GM12874 (cell line): ENCODE results near the gene PNLIPRP2.

ENCODE experiments used
- TF ChIP-seq, protein P1 (sequence below): IDR thresholded peaks from 2 replicates; pipeline ENCODE4 v1.5.1; 2011; ENCODE audit warnings: low read depth, mild to moderate bottlenecking, control low read depth, low read length, moderate library complexity; ENCODE audit not compliant: insufficient read depth

Gene PNLIPRP2

DNA sequence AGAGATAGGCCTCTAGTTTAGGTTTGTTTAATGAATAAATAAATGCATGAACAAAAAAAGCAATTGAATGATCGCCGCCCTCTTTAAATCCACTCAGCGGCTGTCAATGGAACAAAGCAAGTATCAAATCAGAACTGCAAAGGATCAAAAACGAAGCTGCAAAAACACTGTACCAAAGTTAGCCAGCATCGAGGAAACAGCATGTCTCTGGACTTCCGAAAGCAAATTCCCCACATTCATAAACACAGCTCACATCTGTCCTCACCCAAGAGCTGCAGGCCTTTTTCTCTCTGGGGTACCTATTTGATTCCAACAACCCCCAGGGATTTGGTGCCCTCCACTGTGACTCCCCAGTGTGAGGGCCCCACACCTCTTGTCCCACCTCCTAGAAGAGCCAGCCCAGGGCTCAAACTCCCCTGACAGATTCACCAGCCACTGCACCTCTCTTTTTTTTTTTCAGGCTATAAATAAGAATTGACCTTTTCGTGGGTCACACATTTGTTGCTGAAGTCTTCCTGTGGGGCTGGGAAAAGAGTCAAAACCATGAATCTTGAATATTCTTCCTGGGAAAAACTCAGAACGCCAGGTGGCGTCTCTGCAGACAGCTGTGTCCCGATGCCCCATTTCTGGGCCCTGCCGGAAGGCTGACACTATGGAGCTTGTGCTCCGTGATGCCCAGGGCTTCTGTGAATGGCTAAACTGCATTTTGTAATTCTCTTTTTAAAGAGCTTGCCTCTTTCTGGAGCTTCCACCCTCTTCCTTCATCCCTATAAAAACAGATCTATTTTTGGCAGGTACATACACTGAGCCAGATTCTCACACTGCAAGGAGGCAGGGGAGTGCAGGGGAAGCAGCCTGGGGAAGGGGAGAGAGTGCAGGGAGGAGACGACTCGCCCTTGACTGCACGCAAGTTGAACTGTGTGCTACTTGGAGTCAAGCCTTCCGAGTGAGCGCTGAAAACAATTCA is 69.9 kb downstream of the PNLIPRP2 start:
- TF ChIP-seq, protein P1, sequence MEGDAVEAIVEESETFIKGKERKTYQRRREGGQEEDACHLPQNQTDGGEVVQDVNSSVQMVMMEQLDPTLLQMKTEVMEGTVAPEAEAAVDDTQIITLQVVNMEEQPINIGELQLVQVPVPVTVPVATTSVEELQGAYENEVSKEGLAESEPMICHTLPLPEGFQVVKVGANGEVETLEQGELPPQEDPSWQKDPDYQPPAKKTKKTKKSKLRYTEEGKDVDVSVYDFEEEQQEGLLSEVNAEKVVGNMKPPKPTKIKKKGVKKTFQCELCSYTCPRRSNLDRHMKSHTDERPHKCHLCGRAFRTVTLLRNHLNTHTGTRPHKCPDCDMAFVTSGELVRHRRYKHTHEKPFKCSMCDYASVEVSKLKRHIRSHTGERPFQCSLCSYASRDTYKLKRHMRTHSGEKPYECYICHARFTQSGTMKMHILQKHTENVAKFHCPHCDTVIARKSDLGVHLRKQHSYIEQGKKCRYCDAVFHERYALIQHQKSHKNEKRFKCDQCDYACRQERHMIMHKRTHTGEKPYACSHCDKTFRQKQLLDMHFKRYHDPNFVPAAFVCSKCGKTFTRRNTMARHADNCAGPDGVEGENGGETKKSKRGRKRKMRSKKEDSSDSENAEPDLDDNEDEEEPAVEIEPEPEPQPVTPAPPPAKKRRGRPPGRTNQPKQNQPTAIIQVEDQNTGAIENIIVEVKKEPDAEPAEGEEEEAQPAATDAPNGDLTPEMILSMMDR: no peak

- TF ChIP-seq, protein P1: no peak
Observed at GRCh38 chr10:116691635-116692034, 70.9 kb downstream of the PNLIPRP2 start.

DNA sequence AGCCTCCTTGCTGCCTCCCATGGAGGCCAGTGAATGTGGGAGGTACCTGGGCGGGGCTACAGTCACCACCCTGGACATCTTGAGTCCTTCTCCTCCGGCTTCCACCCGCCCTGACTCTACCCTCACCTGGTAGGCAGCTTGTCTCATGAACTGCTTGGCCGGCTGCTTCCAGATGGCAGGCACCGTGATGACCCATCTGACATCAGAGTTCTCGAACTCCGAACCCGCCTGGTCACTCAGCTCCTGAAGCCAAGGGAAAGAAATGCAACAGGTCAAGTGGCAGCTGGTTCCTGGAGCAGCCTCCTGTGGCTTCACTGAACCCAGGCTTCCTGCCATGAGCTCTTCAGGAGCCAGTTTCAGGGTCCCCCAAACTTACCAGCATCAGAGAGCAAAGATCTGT is 71.5 kb downstream of the PNLIPRP2 start:
- TF ChIP-seq, protein P1: no peak

GRCh38 chr10:116694243-116694926 is 73.6 kb downstream of the PNLIPRP2 start:
- TF ChIP-seq, protein P1: no peak
